GM21529 (cell line): ENCODE measurements around the gene HINFP.
"Not testable (repeated sequence)": the region's sequence is repeated elsewhere in the genome, so short reads cannot be mapped to it uniquely, and the experiment has no call there.

ENCODE experiments used
- ATAC-seq: cut with Tn5 transposase; IDR thresholded peaks from one replicate; pipeline ENCODE4 v1.9.1; 2021; ENCODE audit not compliant: unreplicated experiment

Gene HINFP

GRCh38 chr11:119116601-119117000 lies 4.8 kb upstream of the HINFP start:
- no peak for ATAC-seq

GRCh38 chr11:119117004-119117706 lies 4.2 kb upstream of the HINFP start:
- no peak for ATAC-seq

DNA sequence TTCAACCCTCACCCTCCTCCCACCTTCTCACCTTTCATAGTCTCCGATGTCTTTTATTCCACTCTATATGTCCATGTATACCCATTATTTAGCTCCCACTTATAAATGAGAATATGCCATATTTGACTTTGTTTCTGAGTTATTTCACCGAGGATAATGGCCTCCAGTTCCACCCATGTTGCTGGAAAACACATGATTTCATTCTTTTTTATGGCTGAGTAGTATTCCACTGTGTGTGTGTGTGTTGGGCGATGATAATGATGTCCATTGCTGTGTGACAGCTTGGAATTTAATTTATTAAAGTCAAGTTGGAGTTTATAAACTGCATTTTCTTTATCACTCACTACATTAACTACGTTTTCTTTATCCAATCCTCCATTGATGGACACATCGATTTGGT lies 3.2 kb upstream of the HINFP start:
- ATAC-seq: no peak

DNA sequence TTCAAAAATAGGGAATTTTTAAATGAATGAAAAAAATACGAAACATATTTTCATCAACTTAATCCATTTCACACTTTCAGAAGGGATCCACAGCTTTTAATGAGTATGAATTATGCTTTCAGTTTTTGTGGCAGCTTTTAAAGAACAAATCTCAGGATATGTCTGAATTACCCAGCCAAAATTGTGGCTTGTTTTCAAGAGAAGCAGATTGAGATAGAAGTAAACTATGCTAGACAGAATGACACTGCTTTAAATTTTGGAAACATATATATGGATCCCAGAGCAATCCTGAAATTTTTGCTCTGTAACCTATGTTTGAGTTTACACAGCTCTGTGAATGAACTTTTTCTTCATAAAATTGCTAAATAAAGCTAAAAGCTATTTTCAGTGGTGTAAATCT lies 2.4 kb upstream of the HINFP start:
- ATAC-seq: no peak

DNA sequence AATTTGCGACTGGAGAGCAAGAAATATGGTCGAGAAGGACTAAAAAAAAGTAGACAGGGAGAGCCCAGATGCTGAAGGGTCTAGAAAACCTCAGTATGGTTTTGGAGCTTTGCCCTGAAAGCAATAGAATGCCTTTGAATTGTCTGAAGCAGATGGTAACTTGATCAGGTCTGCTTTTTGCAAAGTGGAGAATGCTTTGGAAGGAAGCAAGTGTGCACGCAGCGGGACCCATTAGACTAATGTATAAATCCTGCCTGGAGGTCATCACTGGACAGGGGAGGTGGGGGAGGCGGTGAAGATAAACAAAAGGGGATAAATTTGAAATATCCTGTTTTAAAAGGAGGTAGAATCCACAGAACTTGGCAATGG lies 757 bp upstream of the HINFP start:
- ATAC-seq: no peak

DNA sequence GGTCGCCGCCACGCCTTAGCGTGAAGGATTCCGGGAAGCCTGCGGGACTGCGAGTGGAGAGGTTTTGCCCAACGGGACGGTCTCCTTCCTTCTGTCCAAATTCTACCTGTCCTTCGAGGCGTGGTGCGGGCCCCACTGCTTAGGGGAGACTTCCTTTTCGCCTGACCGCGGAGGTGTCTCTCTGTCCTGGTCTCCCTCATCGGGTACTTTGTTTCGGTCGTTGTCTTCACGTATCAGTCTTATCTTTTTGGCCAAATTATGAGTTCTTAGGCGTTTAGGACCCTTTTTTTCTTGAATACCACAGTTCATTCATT lies 388 bp downstream of the HINFP start:
- ATAC-seq: peak; percentile 11

GRCh38 chr11:119125821-119126220 lies 4.4 kb downstream of the HINFP start:
- no peak for ATAC-seq

GRCh38 chr11:119126675-119127268 lies 5.4 kb downstream of the HINFP start:
- no peak for ATAC-seq

- no peak for ATAC-seq
These were observed 9.3 kb downstream of the HINFP start for GRCh38 chr11:119130662-119131061.

DNA sequence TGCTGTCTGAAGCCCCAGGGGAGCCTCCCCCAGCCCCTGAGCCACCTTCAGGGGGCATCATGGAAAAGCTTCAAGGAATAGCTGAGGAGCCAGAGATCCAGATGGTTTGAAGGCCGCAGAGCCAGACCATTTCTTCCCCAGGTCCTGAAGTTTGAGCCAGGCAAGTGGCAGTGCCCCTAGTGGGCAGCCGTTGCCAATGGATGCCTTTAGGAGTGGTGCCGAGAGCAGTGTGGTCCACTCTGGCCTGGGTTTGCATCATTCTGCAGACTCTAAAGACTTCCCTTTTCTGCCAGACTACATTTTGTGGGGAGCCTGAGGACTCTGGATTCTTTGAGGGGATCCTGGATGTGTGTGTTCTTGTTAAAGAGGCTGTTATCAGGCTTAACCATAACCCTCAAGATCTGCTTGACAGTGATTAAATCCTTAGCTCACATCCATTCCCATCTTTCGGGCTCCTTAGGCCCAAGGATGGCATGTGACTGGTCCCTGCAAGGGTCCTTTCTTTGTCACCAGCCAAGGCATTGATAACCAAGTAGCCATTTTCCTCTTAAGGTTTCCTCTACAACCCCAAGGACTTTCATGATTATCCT lies 13.1 kb downstream of the HINFP start:
- no peak for ATAC-seq

DNA sequence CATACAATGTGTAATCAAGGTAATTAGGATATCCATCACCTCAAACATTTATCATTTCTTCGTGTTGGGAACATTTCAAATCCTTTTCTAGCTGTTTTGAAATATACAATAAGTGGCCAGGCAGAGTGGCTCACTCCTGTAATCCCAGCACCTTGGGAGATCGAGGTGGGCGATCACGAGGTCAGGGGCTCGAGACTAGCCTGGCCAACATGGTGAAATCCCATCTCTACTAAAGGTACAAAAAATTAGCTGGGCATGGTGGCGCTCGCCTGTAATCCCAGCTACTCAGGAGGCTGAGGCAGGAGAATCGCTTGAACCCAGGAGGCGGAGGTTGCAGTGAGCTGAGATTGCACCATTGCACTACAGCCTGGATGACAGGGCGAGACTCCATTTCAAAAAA lies 17.9 kb downstream of the HINFP start:
- ATAC-seq: not testable (repeated sequence)

DNA sequence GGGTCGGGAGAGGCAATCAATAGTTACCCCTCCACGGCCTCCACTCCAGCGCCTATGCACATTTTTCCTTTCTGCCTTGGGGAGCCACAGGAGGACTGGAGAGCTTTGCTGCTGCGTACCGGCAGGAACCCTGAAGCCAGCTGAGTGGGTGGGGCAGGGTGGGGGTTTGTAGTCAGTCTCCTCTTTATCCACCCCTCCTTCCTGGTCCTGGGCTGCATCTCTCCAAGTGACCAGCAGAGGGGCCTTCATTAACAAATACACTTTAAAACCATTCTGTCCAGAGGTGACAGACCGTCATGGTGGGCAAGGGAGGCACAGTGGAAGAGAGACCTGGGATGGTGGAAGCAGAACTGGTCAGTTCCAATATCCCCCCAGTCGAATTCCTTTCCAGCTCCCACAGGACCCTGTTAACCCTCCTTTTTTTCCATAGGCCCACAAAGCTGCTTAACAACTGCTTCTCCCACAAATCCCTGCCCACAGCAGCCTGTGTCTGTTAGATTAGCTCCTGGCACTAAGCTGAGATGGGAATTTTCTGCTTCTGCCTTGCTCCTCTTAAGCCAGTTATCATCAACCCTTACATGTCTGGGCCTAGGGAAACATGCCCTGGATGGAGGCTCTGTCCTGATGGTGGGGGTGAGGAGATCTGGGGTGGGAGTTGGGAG lies 23.6 kb downstream of the HINFP start:
- ATAC-seq: peak; percentile 72

DNA sequence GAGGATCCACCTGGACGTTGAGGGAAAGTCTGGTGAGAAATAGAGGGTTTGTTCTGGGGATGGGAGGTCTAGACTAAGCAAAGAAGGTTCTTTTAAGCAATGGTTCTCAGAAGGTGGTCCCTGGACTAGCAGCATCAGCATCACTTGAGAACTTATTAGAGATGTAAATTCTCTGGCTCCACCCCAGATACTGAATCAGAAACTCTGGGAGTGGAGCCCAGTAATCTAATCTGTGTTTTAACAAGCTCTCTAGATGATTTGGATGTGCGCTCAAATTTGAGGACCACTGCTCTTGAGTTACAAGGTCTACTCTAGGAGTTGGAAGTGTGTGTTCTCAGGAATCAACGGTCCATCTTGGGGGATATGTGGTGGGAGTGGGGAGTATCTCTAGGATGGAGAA lies 24.2 kb downstream of the HINFP start:
- no peak for ATAC-seq

GRCh38 chr11:119147604-119148333 lies 26.4 kb downstream of the HINFP start:
- no peak for ATAC-seq

GRCh38 chr11:119148720-119149017 lies 27.3 kb downstream of the HINFP start:
- ATAC-seq: no peak

DNA sequence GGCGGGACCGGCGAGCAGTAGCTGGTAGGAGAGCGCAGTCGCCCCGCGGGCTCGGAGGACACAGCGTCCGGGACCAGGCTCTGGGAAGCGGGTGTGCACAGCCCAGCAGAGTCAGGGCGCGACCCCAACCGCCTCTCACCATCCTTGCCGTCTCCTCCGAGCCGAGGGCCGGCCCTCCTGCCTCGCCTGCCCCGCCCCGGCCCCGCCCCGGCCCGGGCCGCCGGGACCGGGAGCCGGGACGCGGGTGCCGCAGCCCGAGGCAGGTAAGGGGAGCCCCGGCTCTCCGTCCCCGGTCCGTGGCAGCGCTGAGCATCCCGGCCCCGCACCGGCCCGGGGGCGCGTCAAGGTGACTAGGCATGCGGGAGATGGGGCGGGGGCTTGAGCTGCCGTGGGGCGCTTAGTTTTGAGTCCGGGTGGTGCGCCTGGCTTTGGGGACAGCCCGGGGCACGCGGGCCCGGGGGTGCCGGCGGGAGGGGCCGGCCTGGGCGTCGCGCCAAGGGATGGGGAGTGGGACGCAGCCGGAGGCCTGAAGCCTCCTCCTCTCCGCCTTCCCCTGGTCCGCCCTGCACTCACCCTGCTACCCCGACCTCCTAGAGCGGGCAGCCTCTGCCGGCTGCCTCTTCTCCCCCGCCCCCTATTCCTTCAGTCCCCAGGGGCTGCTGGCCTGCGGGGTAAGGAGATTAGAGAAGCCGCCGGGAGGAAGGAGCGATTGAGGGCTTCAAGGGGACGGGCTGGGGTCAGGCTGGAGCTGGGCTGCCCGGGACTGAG lies 27.8 kb downstream of the HINFP start, which contains the start of gene ABCG4:
Gene ABCG4 (plus strand): TSS at position 35 of the 768 bp plus-strand sequence. CDS start 914 bp downstream, outside the sequence.
- ATAC-seq: no peak

- ATAC-seq: no peak
These were observed 28.5 kb downstream of the HINFP start for GRCh38 chr11:119149786-119150275.

GRCh38 chr11:119152043-119152442 lies 30.7 kb downstream of the HINFP start:
- no peak for ATAC-seq

DNA sequence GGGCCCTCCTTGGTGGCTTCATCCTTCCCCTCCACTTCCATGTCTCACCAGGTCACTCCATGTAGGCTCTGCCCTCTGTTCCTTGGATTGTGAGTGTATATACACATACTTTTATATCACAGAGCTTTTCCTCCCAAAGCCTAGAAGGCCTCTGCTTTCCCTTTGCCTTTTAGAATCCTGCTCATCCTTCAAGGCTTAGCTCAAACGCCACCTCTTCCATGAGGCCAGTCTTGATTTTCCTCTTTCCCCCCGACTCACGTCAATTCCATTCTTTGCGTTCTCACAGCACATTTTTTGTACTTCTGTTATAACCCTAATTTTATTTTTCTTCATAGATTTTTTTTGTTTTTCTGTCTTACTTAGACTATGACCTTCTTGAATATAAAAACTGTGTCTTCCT lies 31.2 kb downstream of the HINFP start:
- no peak for ATAC-seq

DNA sequence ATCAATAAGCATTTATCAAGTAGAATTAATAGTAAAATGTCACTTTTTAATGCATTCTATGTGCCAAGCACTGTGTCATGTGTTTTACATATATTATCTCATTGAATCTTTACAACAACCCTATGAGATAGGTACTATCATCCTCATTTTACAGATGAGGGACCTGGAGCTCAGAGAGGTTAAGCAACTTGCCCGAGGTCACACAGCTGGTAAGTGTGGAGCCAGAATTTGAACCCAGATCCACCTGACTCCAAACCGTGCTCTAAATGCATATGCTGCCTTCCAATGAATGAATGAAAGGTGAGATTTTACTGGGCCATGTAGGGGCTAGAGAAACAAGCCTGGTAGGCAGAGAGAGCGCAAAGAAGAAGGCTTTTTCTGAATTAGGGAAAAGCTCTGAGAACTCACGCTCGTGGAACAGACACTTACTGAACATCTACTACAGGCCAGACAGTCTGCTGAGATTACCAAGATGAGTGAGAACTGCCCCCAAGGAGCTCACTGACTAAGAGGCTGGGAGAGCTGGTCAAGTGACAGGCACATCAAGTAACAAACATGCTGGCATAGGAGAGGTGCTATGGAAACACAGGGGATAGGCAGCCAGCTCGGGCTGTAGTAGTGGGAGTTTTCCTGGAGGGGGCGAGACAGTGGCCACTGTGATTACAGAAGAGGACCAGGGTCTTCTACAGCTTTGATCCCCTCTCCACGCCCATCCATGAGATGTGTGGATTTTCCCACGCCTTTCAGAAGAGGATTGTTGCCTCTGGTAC lies 31.9 kb downstream of the HINFP start:
- ATAC-seq: no peak
